GM12892 (cell line): ENCODE data around the gene GSTP1.

Experiments used
- POLR2A ChIP-seq: IDR thresholded peaks from 2 replicates; pipeline ENCODE4 v1.6.1; 2011; ENCODE audit warnings: low read depth, low read length, control low read depth
- POLR2AphosphoS5 ChIP-seq: IDR thresholded peaks from 2 replicates; pipeline ENCODE4 v1.6.1; 2011; ENCODE audit warnings: low read depth, low read length, control low read depth
- TAF1 ChIP-seq: IDR thresholded peaks from 2 replicates; pipeline ENCODE4 v1.6.1; 2011; ENCODE audit warnings: low read depth, mild to moderate bottlenecking, control low read depth, low read length, borderline replicate concordance

- TF ChIP-seq POLR2A (no peak), POLR2AphosphoS5 (no peak), TAF1 (no peak)
These were observed 48.1 kb upstream of the GSTP1 start for GRCh38 chr11:67535561-67535960.
